MM.1S (cell line): Measurements from ENCODE around the gene FBXW11.

Experiments used
- EZH2 ChIP-seq: fragments of 300-600 bp; sonication (generic); optimal IDR thresholded peaks from 2 replicates; pipeline ENCODE3; 2017; ENCODE audit warnings: low read depth, mild to moderate bottlenecking, antibody characterized with exemption, low read length, mixed read lengths
- EZH2phosphoT487 ChIP-seq: fragments of 300-600 bp; sonication (generic); IDR thresholded peaks from 2 replicates; pipeline ENCODE4 v1.6.1; 2018; ENCODE audit warnings: antibody characterized with exemption, low read length
- TF ChIP-seq, protein P1 (sequence below): fragments of 300-600 bp; sonication (generic); IDR thresholded peaks from 2 replicates; pipeline ENCODE4 v1.5.1; 2016; ENCODE audit warnings: antibody characterized with exemption, low read length, mixed read lengths

DNA sequence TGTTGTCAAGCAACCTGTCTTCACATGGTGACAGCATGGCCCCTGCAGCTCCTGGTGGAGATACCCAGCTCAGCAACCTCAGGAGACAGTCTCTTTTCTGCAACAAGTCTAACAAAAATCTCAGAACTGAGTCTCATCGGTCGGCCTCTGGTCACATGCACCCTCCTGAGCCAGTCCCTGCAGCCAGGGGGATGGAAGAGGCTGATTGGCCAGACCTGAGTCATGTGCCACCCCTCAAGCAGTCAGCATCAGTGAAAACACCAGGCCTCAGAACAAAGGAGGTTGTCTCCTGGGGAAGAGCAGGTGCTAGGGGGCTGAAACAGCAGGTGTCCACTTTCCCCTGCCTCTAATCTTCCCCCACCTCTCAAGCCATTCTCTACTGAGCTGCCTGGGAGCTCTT, 166.4 kb downstream of the FBXW11 start:
- TF ChIP-seq, protein P1, sequence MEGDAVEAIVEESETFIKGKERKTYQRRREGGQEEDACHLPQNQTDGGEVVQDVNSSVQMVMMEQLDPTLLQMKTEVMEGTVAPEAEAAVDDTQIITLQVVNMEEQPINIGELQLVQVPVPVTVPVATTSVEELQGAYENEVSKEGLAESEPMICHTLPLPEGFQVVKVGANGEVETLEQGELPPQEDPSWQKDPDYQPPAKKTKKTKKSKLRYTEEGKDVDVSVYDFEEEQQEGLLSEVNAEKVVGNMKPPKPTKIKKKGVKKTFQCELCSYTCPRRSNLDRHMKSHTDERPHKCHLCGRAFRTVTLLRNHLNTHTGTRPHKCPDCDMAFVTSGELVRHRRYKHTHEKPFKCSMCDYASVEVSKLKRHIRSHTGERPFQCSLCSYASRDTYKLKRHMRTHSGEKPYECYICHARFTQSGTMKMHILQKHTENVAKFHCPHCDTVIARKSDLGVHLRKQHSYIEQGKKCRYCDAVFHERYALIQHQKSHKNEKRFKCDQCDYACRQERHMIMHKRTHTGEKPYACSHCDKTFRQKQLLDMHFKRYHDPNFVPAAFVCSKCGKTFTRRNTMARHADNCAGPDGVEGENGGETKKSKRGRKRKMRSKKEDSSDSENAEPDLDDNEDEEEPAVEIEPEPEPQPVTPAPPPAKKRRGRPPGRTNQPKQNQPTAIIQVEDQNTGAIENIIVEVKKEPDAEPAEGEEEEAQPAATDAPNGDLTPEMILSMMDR = no peak
- TF ChIP-seq EZH2phosphoT487 (no peak), EZH2 (no peak)
